HG03432 (cell line): ENCODE data around the gene GAD1.

Experiments used
- ATAC-seq: cut with Tn5 transposase; IDR thresholded peaks from one replicate; pipeline ENCODE4 v1.9.1; 2021; ENCODE audit warnings: mild to moderate bottlenecking, moderate library complexity; ENCODE audit not compliant: unreplicated experiment

GAD1 gene

DNA sequence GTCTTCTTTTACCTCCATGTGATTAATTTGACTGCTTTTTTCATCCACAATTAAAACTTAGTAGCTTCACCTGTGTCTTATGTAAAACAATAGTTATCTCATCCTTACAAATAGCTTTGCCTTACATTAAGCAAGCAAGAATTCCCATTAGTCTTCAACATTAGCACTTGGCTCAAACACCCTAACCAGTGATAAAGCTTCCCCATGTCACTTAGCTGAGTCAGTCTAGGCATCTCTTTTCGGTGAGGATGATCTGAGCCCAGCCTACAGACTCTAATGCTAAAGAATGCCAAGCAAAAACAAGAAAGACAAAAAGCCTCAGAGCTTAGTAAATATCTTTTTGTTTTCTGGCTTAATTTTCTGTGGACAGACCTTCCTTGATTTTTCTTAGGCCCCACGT is 26.1 kb downstream of the GAD1 start:
- ATAC-seq = no peak

DNA sequence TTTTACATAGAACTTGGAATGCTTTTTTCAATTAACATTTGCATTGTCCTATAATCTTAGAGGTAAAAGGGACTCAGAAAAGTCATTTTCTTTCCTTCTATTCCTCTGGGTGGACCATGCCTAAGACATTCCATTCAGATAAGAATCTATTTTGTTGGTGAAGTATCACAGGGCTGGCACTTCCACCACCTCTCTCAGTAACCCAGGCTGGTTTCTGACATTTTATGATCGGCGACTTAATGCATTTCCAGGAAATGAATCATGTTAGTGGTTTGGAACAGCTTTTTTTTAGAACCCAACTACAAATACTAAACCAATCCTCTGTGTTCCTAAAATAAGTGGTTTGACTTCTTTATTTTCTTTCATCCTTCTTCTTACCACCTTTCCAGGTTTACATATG is 27.0 kb downstream of the GAD1 start:
- ATAC-seq = no peak

- no peak for ATAC-seq
Measured at GRCh38 chr2:170845343-170845742, 28.7 kb downstream of the GAD1 start.

GRCh38 chr2:170846314-170846713 is 29.6 kb downstream of the GAD1 start:
- ATAC-seq = no peak

- ATAC-seq = no peak
Measured at GRCh38 chr2:170847716-170848115, 31.0 kb downstream of the GAD1 start.

- no peak for ATAC-seq
Measured at GRCh38 chr2:170848587-170848986, 31.9 kb downstream of the GAD1 start.

DNA sequence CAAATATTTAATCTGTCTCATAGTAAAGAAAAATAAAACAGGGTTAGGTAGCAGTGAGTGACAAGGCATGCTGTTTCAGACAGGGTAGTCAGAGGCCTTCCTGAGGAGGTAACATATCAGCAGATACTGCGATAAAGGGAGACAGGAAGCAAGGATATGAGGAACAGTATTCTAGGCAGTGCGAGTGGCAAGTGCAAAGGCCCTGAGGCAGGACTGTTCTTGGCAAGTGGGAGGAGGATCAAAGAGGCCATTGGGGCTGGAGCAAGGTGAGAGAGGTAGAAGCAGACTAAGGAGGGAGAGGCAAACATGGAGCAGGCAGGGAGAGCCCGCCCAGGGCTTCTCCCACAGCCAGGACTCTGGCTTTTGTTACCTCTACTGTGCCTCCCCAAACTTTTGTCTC is 33.6 kb downstream of the GAD1 start:
- no peak for ATAC-seq

- no peak for ATAC-seq
Measured at GRCh38 chr2:170851635-170852034, 34.9 kb downstream of the GAD1 start.

DNA sequence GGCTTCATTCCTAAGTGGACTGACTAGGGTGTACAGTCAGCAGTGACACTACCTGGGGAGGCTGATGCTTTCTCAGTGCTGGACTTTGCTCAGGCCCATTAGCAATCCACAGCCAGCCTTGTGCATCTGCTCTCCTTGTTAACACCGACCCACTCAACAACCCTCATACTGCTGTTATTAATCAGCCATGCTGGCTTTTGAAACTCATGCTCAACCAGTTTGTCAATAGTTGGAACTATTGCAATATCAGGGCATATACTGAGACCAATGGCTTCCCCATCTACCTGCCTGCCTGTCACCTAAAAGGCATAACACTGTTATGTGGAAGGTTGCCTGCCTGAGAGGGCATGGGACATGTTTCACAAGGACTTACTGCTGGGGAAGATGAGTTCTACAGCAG is 39.4 kb downstream of the GAD1 start:
- ATAC-seq = no peak

GRCh38 chr2:170862286-170862902 is 45.7 kb downstream of the GAD1 start:
- ATAC-seq = no peak

DNA sequence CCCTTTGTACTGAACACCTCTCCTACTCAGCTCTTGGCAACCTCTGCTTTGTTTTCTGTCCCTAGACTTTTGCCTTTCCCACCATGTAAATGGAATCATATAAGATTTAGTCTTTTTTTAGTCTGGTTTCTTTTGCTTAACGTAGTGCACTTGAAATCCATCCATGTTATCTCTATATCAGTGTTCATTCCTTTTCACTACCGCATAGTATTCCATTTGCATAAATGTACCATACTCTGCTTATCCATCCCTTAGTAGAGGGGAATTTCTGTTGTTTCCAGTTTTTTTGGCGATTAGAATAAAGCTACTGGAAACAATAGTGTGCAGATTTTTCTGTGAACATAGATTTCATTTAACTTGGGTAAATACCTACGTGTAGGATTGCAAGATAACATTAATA is 46.4 kb downstream of the GAD1 start:
- no peak for ATAC-seq

DNA sequence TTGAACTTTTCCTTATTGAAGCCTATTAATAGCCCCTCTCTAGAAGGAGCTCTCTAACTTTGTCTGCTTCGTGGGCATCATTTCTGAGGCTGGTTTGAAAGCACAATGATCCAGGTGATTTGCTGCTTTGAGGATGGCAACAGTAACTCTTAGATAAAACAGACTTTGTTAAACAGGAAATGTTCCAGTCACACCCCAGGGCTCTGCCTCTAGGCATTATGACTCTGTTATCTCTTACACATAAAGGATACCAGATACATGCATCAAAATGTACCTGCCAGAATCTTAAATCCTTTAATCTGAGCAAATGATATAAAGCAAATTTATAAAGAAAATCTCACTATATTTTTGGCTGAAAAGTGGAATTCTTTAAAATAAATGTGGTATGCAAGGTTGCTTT is 52.3 kb downstream of the GAD1 start:
- no peak for ATAC-seq

GRCh38 chr2:170869461-170869860 is 52.8 kb downstream of the GAD1 start:
- ATAC-seq = no peak

DNA sequence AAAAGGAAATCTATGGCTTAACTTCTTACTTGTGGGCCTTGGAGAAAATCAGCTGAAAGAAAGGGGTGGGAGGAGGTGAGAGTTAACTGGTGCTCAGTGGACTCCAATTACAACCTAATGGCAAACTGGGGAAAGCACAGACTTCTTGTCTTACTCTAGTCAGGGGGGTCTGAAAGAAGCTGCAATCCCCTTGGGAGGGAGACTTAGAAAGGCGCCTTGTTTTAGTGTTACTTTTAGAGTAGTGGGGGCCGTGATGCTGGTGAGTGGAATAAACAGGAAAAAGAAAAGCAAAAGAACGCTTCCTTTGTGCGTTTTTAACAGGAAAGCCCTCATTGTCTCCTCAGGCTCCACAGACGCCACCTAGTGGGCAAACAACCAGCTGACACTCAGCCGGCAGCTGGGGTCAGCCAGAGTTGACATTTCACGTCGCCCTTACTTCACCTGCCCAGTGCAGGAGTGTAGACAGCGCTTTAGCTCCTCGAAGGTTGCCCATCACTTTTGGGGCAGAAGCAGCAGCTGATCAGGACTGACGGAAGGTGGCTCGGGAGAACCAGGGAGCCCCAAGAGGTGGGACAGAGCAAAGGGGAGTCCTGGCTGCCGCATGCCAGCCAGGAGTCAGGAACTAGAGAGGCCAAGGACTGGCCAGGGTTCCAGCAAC is 56.5 kb downstream of the GAD1 start:
- peak; percentile 97 for ATAC-seq

DNA sequence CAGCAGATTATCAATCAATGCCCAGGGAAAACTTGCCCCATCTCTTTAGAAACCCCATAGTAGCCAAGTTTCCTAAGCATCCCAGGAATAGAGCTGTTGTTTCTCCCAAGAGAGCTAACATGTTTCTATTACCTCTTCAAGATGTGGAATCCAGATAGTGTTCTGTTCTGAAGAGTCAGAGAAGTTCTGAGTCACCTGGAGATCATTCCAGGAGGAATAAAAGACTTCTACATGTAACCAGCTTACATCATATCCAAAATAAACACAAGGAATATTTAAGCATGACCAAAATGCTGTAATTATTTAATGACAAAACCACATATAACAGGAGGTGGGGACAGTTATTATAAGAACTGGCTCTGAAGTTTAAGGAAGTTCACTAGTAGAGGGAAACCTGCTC is 61.4 kb downstream of the GAD1 start:
- ATAC-seq = no peak

DNA sequence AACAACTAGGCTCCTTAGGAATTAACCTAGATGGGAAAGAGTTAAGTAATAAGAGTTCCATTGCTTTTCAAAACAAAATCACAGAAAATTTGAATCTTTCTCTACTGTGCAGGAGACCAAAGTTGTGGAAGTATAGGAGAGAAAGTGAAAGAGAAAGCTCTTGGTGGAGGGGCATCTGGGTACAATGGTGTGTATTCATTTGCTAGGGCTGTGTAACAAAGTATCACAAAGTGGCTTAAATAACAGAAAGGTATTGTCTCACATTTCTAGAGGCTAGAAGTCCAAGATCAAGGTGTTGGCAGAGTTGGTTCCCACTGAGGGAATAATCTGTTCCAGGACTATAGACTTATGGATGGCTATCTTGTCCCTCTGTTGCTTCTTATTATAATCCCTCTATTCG is 61.8 kb downstream of the GAD1 start:
- ATAC-seq = peak; percentile 63

DNA sequence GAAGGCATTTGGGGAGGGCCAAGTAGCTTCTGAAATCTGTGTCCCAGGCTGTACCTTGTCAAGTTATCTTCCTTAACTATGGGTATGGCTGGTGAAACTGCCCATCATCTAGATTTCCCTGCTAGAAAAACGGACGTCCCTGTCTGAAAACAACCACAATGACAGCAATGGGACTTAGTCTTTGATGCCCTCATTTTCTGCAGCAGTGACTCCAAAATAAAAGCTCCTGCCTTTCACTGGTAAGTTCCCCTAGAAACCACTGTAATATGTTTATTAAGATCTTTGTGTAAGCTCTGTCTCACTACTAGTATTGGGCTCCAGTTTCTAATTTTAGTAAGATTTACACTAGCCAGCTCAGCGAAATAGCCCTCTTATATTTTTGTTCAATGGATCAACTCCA is 65.2 kb downstream of the GAD1 start:
- ATAC-seq = no peak

GRCh38 chr2:170882758-170883157 is 66.1 kb downstream of the GAD1 start:
- no peak for ATAC-seq

GRCh38 chr2:170883683-170884082 is 67.0 kb downstream of the GAD1 start:
- no peak for ATAC-seq

GRCh38 chr2:170885130-170885791 is 68.6 kb downstream of the GAD1 start:
- ATAC-seq = no peak

DNA sequence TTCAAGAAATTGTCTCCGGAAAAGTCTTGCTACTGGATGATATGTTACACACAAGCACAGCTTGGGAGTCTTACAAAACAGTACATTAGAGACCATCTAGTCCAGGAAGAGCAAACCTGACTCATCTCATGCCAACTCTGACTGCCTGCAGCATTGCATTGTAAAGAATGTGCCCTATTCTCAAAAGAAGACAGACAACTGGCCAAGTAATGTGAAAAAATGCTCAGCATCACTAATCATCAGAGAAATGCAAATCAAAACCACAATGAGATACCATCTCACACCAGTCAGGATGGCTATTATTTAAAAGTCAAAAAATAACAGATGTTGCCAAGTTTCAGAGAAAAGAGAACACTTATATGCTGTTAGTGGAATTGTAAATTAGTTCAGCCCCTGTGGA is 69.7 kb downstream of the GAD1 start:
- ATAC-seq = no peak

GRCh38 chr2:170887496-170887895 is 70.8 kb downstream of the GAD1 start:
- ATAC-seq = no peak
